Fibroblast of lung (primary cell): ENCODE measurements around the gene PRXL2A.

ENCODE experiments used
- CTCF ChIP-seq, 2 donors: IDR thresholded peaks in 1 of 2; conservative IDR thresholded peaks in 1 of 2; 1 replicate in 1 of 2; 2 replicates in 1 of 2; pipeline ENCODE4 v1.5.1; 2011 to 2012; ENCODE audit warnings: low read length in 2 of 2, control low read depth in 1 of 2, inconsistent platforms in 1 of 2, low read depth in 1 of 2, mild to moderate bottlenecking in 1 of 2
- EZH2 ChIP-seq: IDR thresholded peaks from 2 replicates; pipeline ENCODE4 v1.5.1; 2012; ENCODE audit warnings: low read length, control low read depth, mild to moderate bottlenecking; ENCODE audit errors: missing control alignments

GRCh38 chr10:80465451-80465835 lies 57.1 kb downstream of the PRXL2A start:
- TF ChIP-seq EZH2 (no peak), CTCF (conservative IDR thresholded peaks at IDR 0.05 in 1 of 2, IDR thresholded peaks at IDR 0.05 in 1 of 2; ENCODE audit: low read depth in 1 of 2, low read length in 2 of 2) (no peak)
